Calu3 (cell line): Measurements from ENCODE around the gene INTS1. TPM values are rescaled to one million over a fixed set of nuclear protein-coding genes. Genes with fewer than 3 reads are reported as not detected.
A peak's percentile ranks its signal among the peaks of the same experiment; 100 is the strongest.

Experiments used
- BruUV-seq: library from RNA; stranded (reverse); fragments of 400-500 nt; replicated peaks from 2 replicates; lab custom pipeline; 2021; lab: Mats Ljungman, UMichigan
- CTCF ChIA-PET: fragments of 300-600 bp; sonication (Branson Sonifier 250); formaldehyde crosslinking; loops from one replicate; lab custom pipeline; 2022; ENCODE audit warnings: antibody characterized with exemption; lab: Charles Lee
- DNase-seq: peaks from one replicate; pipeline ENCODE4 v3.0.0; 2022
- H3K27ac Mint-ChIP-seq: one replicate; pipeline ENCODE4 v1.8.0; 2022; ENCODE audit warnings: mixed read lengths; ENCODE audit not compliant: unreplicated experiment
- H3K27me3 Mint-ChIP-seq: one replicate; pipeline ENCODE4 v1.8.0; 2022; ENCODE audit warnings: mixed read lengths; ENCODE audit not compliant: unreplicated experiment
- H3K36me3 Mint-ChIP-seq: one replicate; pipeline ENCODE4 v1.8.0; 2022; ENCODE audit warnings: mild to moderate bottlenecking, moderate library complexity, mixed read lengths; ENCODE audit not compliant: insufficient read depth, unreplicated experiment
- H3K4me1 Mint-ChIP-seq: one replicate; pipeline ENCODE4 v1.8.0; 2022; ENCODE audit warnings: mild to moderate bottlenecking, low read depth, mixed read lengths; ENCODE audit not compliant: unreplicated experiment
- H3K4me3 Mint-ChIP-seq: one replicate; pipeline ENCODE4 v1.8.0; 2022; ENCODE audit warnings: mild to moderate bottlenecking, low read depth, moderate library complexity, mixed read lengths; ENCODE audit not compliant: unreplicated experiment
- H3K9me3 Mint-ChIP-seq: one replicate; pipeline ENCODE4 v1.8.0; 2022; ENCODE audit warnings: low read depth, mixed read lengths; ENCODE audit not compliant: unreplicated experiment
- CTCF ChIP-seq: fragments of 200-600 bp; IDR thresholded peaks from one replicate; pipeline ENCODE4 v1.8.0; 2022; ENCODE audit warnings: antibody characterized with exemption; ENCODE audit not compliant: unreplicated experiment
- intact Hi-C: fragments of 100-400 bp; cut with micrococcal nuclease; formaldehyde crosslinking; loops from one replicate; pipeline ENCODE4 v1.10.0; 2022; ENCODE audit not compliant: unreplicated experiment
- total RNA-seq: library from RNA; stranded (reverse); gene quantifications from 2 replicates; pipeline ENCODE4 v1.2.3, GENCODE V29; 2022

Gene INTS1
- total RNA-seq, 1 experiment from 2014 or later: 192 TPM

GRCh38 chr7:1542329-1542728 is 38.1 kb upstream of the INTS1 start:
- Mint-ChIP-seq H3K27me3 (no peaks in the 10 kb centered on the region), H3K4me1 (peaks cover 29% of the 10 kb centered on the region), H3K9me3 (no peaks in the 10 kb centered on the region), H3K27ac (peak overlapping the region; percentile 98), H3K4me3 (peak overlapping the region; percentile 44), H3K36me3 (peaks cover 100% of the 10 kb centered on the region)
- TSS peak; percentile 2 for BruUV-seq
- DNase-seq: no peak
- TF ChIP-seq CTCF: no peak
- intact Hi-C loops: no loop called here
- CTCF ChIA-PET: no interaction called here

DNA sequence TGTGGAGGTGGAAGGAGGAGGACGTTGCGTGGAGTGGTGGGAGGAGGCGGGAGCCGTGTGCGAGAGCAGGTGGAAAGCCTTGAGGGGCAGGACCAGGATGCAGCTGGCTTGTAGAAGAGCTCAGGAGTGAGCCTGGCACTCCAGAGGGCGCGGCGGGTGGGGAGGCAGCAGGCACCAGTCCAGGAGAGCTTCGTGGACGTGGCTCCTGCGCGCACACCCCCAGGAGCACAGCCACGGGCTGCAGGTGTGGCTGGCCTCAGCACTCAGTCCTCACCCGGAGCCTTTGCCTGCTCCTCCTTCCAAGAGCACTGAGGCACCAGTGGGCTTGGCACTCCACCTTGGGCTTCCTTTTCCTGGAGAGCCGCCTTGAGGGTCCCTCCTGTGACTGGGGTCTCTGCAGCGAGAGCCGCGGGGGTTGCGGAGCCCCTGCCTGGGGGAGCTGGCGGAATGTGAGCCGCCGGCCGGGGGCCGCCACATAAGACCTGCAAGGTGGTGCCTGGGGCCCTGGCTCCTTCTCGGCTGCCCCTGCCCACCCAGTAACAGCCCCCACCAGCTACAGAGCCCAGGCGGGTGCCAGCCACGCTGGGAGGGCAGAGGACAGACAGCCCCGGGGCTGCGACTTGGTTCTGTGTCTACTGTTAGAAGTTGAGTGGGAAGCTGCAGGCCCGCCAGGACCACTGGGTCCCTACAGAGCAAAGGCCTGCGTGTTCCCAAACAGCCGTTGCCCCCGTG is 37.4 kb upstream of the INTS1 start:
- Mint-ChIP-seq H3K4me1 (peaks cover 34% of the 10 kb centered on the region), H3K36me3 (peaks cover 100% of the 10 kb centered on the region), H3K27ac (peak overlapping the region; percentile 98), H3K27me3 (no peaks in the 10 kb centered on the region), H3K9me3 (no peaks in the 10 kb centered on the region), H3K4me3 (peak overlapping the region; percentile 44)
- no peak for DNase-seq
- no peak for TF ChIP-seq CTCF
- intact Hi-C loops: no loop called here
- CTCF ChIA-PET: interaction anchor here (0.6 to 0.8 kb wide), 3 partner anchors 14 to 104 kb away, joined by 3 to 9 read pairs (median 4); partner anchors contain the start of genes INTS1 and TMEM184A
- BruUV-seq: no TSS peak

GRCh38 chr7:1540776-1541271 is 36.6 kb upstream of the INTS1 start:
- CTCF ChIA-PET: interaction anchor here (0.6 to 0.7 kb wide), 2 partner anchors 37 to 105 kb away, joined by 3 to 9 read pairs; partner anchors contain the start of gene INTS1
- Mint-ChIP-seq H3K4me1 (peaks cover 35% of the 10 kb centered on the region), H3K4me3 (peak overlapping the region; percentile 21), H3K27ac (peak overlapping the region; percentile 98), H3K9me3 (no peaks in the 10 kb centered on the region), H3K36me3 (peaks cover 100% of the 10 kb centered on the region), H3K27me3 (no peaks in the 10 kb centered on the region)
- TF ChIP-seq CTCF: no peak
- no TSS peak for BruUV-seq
- no peak for DNase-seq
- intact Hi-C loops: no loop called here

- Mint-ChIP-seq H3K27me3 (no peaks in the 10 kb centered on the region), H3K27ac (peak overlapping the region; percentile 98), H3K36me3 (peaks cover 100% of the 10 kb centered on the region), H3K4me3 (peak overlapping the region; percentile 85), H3K4me1 (peaks cover 32% of the 10 kb centered on the region), H3K9me3 (no peaks in the 10 kb centered on the region)
- intact Hi-C loops: no loop called here
- DNase-seq: no peak
- CTCF ChIA-PET: interaction anchor here (2.4 kb wide), 1 partner anchor 16 kb away, joined by 9 read pairs; the partner anchor contains the start of gene TMEM184A
- no TSS peak for BruUV-seq
- TF ChIP-seq CTCF: no peak
These were observed 35.9 kb upstream of the INTS1 start for GRCh38 chr7:1539882-1540775.
